Loucy (cell line): ENCODE measurements around the gene USP20.

Experiments
- H2AFZ ChIP-seq: fragments of 200-600 bp; sonication (generic); 2 replicates; pipeline ENCODE4 v1.6.0; 2016; ENCODE audit warnings: antibody characterized with exemption, mild to moderate bottlenecking, low read length, moderate library complexity
- H3F3A ChIP-seq: fragments of 200-600 bp; 2 replicates; pipeline ENCODE4 v1.6.0; 2016; ENCODE audit warnings: antibody characterized with exemption, low read depth, mild to moderate bottlenecking
- H3K27me3 ChIP-seq: fragments of 200-600 bp; sonication (generic); 2 replicates; pipeline ENCODE4 v1.6.1; 2014; ENCODE audit warnings: low read length, mild to moderate bottlenecking; ENCODE audit not compliant: insufficient read depth, poor library complexity, severe bottlenecking
- H3K36me3 ChIP-seq: fragments of 200-600 bp; sonication (generic); 2 replicates; pipeline ENCODE4 v1.6.1; 2016; ENCODE audit warnings: low read length; ENCODE audit not compliant: insufficient read depth
- H3K4me1 ChIP-seq: fragments of 200-600 bp; sonication (generic); 2 replicates; pipeline ENCODE4 v1.5.1; 2014; ENCODE audit warnings: low read length, mild to moderate bottlenecking; ENCODE audit not compliant: insufficient read depth, poor library complexity, severe bottlenecking
- H3K4me2 ChIP-seq: fragments of 200-600 bp; sonication (generic); 2 replicates; pipeline ENCODE4 v1.6.0; 2014; ENCODE audit warnings: antibody characterized with exemption, low read length, low read depth, mild to moderate bottlenecking; ENCODE audit not compliant: poor library complexity, severe bottlenecking
- H3K4me3 ChIP-seq: fragments of 200-600 bp; sonication (generic); 2 replicates; pipeline ENCODE4 v1.5.1; 2014; ENCODE audit warnings: low read length, mild to moderate bottlenecking, mixed read lengths; ENCODE audit not compliant: poor library complexity, severe bottlenecking
- H3K79me2 ChIP-seq: fragments of 200-600 bp; sonication (generic); 2 replicates; pipeline ENCODE4 v1.6.1; 2014; ENCODE audit warnings: low read length; ENCODE audit not compliant: insufficient read depth
- H3K9ac ChIP-seq: fragments of 200-600 bp; sonication (generic); 2 replicates; pipeline ENCODE4 v1.6.0; 2014; ENCODE audit warnings: mild to moderate bottlenecking, low read depth, low read length, moderate library complexity; ENCODE audit not compliant: poor library complexity, severe bottlenecking
- H3K9me2 ChIP-seq: fragments of 200-600 bp; sonication (generic); replicated peaks from 2 replicates; pipeline ENCODE4 v1.6.1; 2016; ENCODE audit warnings: low read depth, low read length, mixed read lengths
- H3K9me3 ChIP-seq: fragments of 200-600 bp; sonication (generic); 2 replicates; pipeline ENCODE4 v1.6.1; 2014; ENCODE audit warnings: mild to moderate bottlenecking, antibody characterized with exemption, low read length, low read depth; ENCODE audit not compliant: insufficient read depth
- H4K20me1 ChIP-seq: fragments of 200-600 bp; sonication (generic); 2 replicates; pipeline ENCODE4 v1.6.0; 2014; ENCODE audit warnings: antibody characterized with exemption, low read length, mild to moderate bottlenecking; ENCODE audit not compliant: insufficient read depth, poor library complexity, severe bottlenecking
- CTCF ChIP-seq: fragments of 200-600 bp; sonication (generic); conservative IDR thresholded peaks from 2 replicates; pipeline ENCODE4 v1.5.1; 2014; ENCODE audit warnings: mild to moderate bottlenecking, antibody characterized with exemption, low read length
- EZH2phosphoT487 ChIP-seq: fragments of 200-600 bp; IDR thresholded peaks from 2 replicates; pipeline ENCODE4 v1.6.1; 2018; ENCODE audit warnings: antibody characterized with exemption, mild to moderate bottlenecking, moderate library complexity, borderline replicate concordance

The USP20 gene

GRCh38 chr9:129851821-129852220 lies 16.6 kb downstream of the USP20 start:
- Histone ChIP-seq H3K9me2 (no peaks in the 10 kb centered on the region), H4K20me1 (no peaks in the 10 kb centered on the region), H3K9ac (no peak overlapping the region), H3K9me3 (no peaks in the 10 kb centered on the region), H3K36me3 (peaks cover 5% of the 10 kb centered on the region; the same call in 1 of the 2 replicates), H3F3A (0 out of 2 replicates have a peak, but pooled peaks cover 2% of the 10 kb centered on the region), H3K4me2 (no peak overlapping the region), H3K4me3 (no peak overlapping the region), H3K79me2 (no peaks in the 10 kb centered on the region), H3K27me3 (no peaks in the 10 kb centered on the region), H2AFZ (no peak overlapping the region), H3K4me1 (peaks cover 25% of the 10 kb centered on the region)
- TF ChIP-seq CTCF: no peak
- TF ChIP-seq EZH2phosphoT487: no peak

- Histone ChIP-seq H3K36me3 (peaks cover 5% of the 10 kb centered on the region; the same call in 1 of the 2 replicates), H3K4me3 (no peak overlapping the region), H3K9me3 (no peaks in the 10 kb centered on the region), H3K79me2 (no peaks in the 10 kb centered on the region; the same call in 1 of the 2 replicates), H3K4me2 (no peak overlapping the region), H3K27me3 (no peaks in the 10 kb centered on the region), H4K20me1 (no peaks in the 10 kb centered on the region), H3K9me2 (no peaks in the 10 kb centered on the region), H3F3A (0 out of 2 replicates have a peak, but pooled peaks cover 2% of the 10 kb centered on the region), H3K4me1 (peaks cover 32% of the 10 kb centered on the region), H2AFZ (no peak overlapping the region), H3K9ac (no peak overlapping the region)
- no peak for TF ChIP-seq CTCF
- no peak for TF ChIP-seq EZH2phosphoT487
These were observed 17.3 kb downstream of the USP20 start for GRCh38 chr9:129852579-129852978.

- H3K4me2 ChIP-seq: no peak overlapping the region
- peaks cover 13% of the 10 kb centered on the region; the same call in 1 of the 2 replicates for H3K36me3 ChIP-seq
- H3K4me1 ChIP-seq: peaks cover 33% of the 10 kb centered on the region
- no peak overlapping the region for H3K4me3 ChIP-seq
- H3K9ac ChIP-seq: peak overlapping the region; percentile 8
- H2AFZ ChIP-seq: no peak overlapping the region
- no peaks in the 10 kb centered on the region for H4K20me1 ChIP-seq
- H3F3A ChIP-seq: 0 out of 2 replicates have a peak, but pooled peaks cover 2% of the 10 kb centered on the region
- H3K9me2 ChIP-seq: no peaks in the 10 kb centered on the region
- no peaks in the 10 kb centered on the region for H3K9me3 ChIP-seq
- H3K27me3 ChIP-seq: no peaks in the 10 kb centered on the region
- TF ChIP-seq CTCF (no peak), EZH2phosphoT487 (no peak)
- no peaks in the 10 kb centered on the region; the same call in 1 of the 2 replicates for H3K79me2 ChIP-seq
These were observed 18.4 kb downstream of the USP20 start for GRCh38 chr9:129853614-129854013.
